ENCODE results near the gene OSBPL6. TPM values are rescaled to one million over a fixed set of nuclear protein-coding genes. Genes with fewer than 3 reads are reported as not detected.

OSBPL6 gene
- total and polyA plus RNA-seq, 10 of the 15 experiments (the other 5 are each of a cell fraction or from before 2014, with no cell fraction given): 0.01 to 0.08 (median 0.03) TPM; not detected in 5

GRCh38 chr2:178195390-178196166 is 1.3 kb downstream of the OSBPL6 start:
- no peak overlapping the region for H3K27ac ChIP-seq (ENCODE audit: control insufficient read depth, insufficient read depth)
- WGBS (ENCODE audit: insufficient coverage, insufficient replicate concordance, low lambda C conversion rate, missing lambda C conversion rate): 32% methylated on average over 14 of the region's 14 CpGs
- TF ChIP-seq PRDM15 (CRISPR knock-in tag; IDR thresholded peaks at IDR 0.05) (no peak), KDM1A (IDR thresholded peaks at IDR 0.05; ENCODE audit: borderline replicate concordance) (no peak), DPF2 (IDR thresholded peaks at IDR 0.05) (no peak), YY1 (IDR thresholded peaks at IDR 0.05; ENCODE audit: low read depth, low read length) (no peak), CEBPB (IDR thresholded peaks at IDR 0.05; ENCODE audit: borderline replicate concordance in 1 of 2, low read depth in 2 of 2, low read length in 2 of 2) (no peak), TBL1XR1 (IDR thresholded peaks at IDR 0.05; ENCODE audit: low read depth, low read length) (no peak), SUPT20H (IDR thresholded peaks at IDR 0.05; ENCODE audit: borderline replicate concordance, control insufficient read depth, low read depth, low read length) (no peak), SMC3 (IDR thresholded peaks at IDR 0.05; ENCODE audit: borderline replicate concordance, low read length) (no peak), RCOR1 (conservative IDR thresholded peaks at IDR 0.05; ENCODE audit: low read depth, low read length) (no peak), ATF2 (IDR thresholded peaks at IDR 0.05; ENCODE audit: low read length) (no peak), USF1 (IDR thresholded peaks at IDR 0.05; ENCODE audit: borderline replicate concordance, extremely low read length, insufficient read depth, low read depth, low read length) (no peak), MXI1 (IDR thresholded peaks at IDR 0.05; ENCODE audit: low read depth, low read length) (no peak), FOXK2 (IDR thresholded peaks at IDR 0.05) (no peak), PKNOX1 (IDR thresholded peaks at IDR 0.05) (no peak), MTA3 (IDR thresholded peaks at IDR 0.05; ENCODE audit: borderline replicate concordance, low read length) (no peak), CHD4 (IDR thresholded peaks at IDR 0.05) (no peak)

More at GRCh38 chr2:178195390-178196166, 1.3 kb downstream of the OSBPL6 start:
- FAIRE-seq: no peak
- ChIA-PET CTCF (interaction anchor here (0.7 to 1.2 kb wide), 2 partner anchors 13 to 101 kb away, joined by 3 to 4 read pairs; no protein-coding TSS in a partner anchor), RAD21 (ENCODE audit: unreplicated experiment) (no interaction called here), SMC1A (ENCODE audit: uncharacterized antibody, unreplicated experiment) (no interaction called here), POLR2A (no interaction called here)
- peak overlapping the region; percentile 73 for H3K4me3 ChIP-seq
- in situ Hi-C loops (cut with MboI) (no loop called here), intact Hi-C loops (cut with micrococcal nuclease; ENCODE audit: unreplicated experiment) (loop anchor here (2.0 kb wide), 1 partner anchor 83 kb away; the partner anchor contains the start of gene RBM45)
- no peak for ATAC-seq
- H4K20me1 ChIP-seq (ENCODE audit: control insufficient read depth, insufficient read depth): no peaks in the 10 kb centered on the region
- no peak overlapping the region; the same call in 1 of the 2 replicates for H2AFZ ChIP-seq (ENCODE audit: control insufficient read depth, low read depth, low read length)
- H3K79me2 ChIP-seq (ENCODE audit: control insufficient read depth, insufficient read depth, low read length): no peaks in the 10 kb centered on the region
- peaks cover 4 to 16% of the 10 kb centered on the region in 2 experiments; a peak in 3 of 4 replicates for H3K27me3 ChIP-seq (replicated peaks in 1 of 2; ENCODE audit: control insufficient read depth in 2 of 2, insufficient read depth in 2 of 2, low read length in 1 of 2)
- H3K9ac ChIP-seq (ENCODE audit: control insufficient read depth, insufficient read depth, low read length): no peak overlapping the region
- BruUV-seq (replicated peaks): no TSS peak
- DNase-seq (ENCODE audit: low read depth, low spot score): no peak
- no peaks in the 10 kb centered on the region for H3K4me1 ChIP-seq (ENCODE audit: control insufficient read depth, insufficient read depth, low read length)
- H3K36me3 ChIP-seq (ENCODE audit: control insufficient read depth in 2 of 2, insufficient read depth in 2 of 2, low read length in 1 of 2): no peaks in the 10 kb centered on the region
- H3K4me2 ChIP-seq (ENCODE audit: control insufficient read depth, insufficient read depth): peak overlapping the region; percentile 97
- no peaks in the 10 kb centered on the region for H3K9me3 ChIP-seq (replicated peaks; ENCODE audit: control insufficient read depth, insufficient read depth, low read length)
